ENCODE data around the gene FHIT. TPM values are rescaled to one million over a fixed set of nuclear protein-coding genes. Genes with fewer than 3 reads are reported as not detected.

Gene FHIT
- total and polyA plus RNA-seq, 11 donors, result 4.2 to 26.8 (median 16.5) TPM

DNA sequence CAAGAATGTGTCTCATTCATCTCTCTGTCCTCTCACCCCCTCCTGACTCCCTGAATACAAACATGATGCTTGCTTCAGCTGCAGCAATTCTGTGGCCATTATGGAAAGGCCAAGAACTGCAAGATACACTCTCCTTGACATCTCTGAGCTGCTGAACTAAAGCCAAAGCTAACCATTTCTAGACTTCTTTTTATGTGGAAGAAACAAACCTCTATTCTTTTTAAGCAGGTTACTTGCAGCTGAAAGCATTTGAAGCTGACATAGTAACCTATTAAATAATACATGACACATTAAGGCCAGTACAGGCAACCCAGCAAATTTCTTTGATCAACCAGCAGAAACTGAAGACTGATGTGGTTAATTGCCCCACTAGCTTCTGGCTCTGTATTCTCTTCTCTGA, 17.5 kb downstream of the FHIT start:
- H3K36me3 ChIP-seq, result no peaks in the 10 kb centered on the region
- no peak for TF ChIP-seq POLR2A (IDR thresholded peaks at IDR 0.05)
- TF ChIP-seq, protein P1, sequence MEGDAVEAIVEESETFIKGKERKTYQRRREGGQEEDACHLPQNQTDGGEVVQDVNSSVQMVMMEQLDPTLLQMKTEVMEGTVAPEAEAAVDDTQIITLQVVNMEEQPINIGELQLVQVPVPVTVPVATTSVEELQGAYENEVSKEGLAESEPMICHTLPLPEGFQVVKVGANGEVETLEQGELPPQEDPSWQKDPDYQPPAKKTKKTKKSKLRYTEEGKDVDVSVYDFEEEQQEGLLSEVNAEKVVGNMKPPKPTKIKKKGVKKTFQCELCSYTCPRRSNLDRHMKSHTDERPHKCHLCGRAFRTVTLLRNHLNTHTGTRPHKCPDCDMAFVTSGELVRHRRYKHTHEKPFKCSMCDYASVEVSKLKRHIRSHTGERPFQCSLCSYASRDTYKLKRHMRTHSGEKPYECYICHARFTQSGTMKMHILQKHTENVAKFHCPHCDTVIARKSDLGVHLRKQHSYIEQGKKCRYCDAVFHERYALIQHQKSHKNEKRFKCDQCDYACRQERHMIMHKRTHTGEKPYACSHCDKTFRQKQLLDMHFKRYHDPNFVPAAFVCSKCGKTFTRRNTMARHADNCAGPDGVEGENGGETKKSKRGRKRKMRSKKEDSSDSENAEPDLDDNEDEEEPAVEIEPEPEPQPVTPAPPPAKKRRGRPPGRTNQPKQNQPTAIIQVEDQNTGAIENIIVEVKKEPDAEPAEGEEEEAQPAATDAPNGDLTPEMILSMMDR (IDR thresholded peaks at IDR 0.05), result no peak
- ATAC-seq (no peak), DNase-seq (no peak)
- H3K4me1 ChIP-seq, result peaks cover 0 to 8% (median 0%) of the 10 kb centered on the region in 12 donors
- no peaks in the 10 kb centered on the region for H3K9me3 ChIP-seq
- H3K27me3 ChIP-seq, result no peaks in the 10 kb centered on the region
- no peak overlapping the region for H3K27ac ChIP-seq
- no peak overlapping the region for H3K4me3 ChIP-seq
- intact Hi-C loops (cut with DNase I), result no loop called here

DNA sequence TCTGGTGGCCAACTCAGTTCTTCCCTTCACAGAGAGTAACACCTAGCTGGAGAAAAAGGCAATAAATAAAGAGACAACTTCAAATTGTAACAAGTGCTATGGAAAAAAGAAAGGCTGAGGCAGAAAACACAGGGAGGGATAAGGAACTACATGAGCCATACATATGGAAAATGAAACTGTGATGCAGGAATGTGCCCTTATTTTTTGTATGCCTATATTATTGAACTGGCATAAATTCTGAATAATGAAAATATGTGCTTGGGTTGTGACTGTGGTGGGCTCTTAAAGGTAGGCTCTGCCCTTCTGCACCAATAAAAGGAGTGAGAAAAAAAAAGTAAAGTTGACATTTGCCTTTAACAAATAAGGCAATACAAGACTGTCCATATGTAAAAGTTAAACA, 19.6 kb downstream of the FHIT start:
- Histone ChIP-seq H3K36me3 (no peaks in the 10 kb centered on the region), H3K4me1 (peaks cover 0 to 9% (median 0%) of the 10 kb centered on the region in 12 donors), H3K27me3 (no peaks in the 10 kb centered on the region), H3K27ac (no peak overlapping the region), H3K9me3 (no peaks in the 10 kb centered on the region), H3K4me3 (no peak overlapping the region)
- intact Hi-C loops (cut with DNase I), result no loop called here
- no peak for TF ChIP-seq POLR2A (IDR thresholded peaks at IDR 0.05)
- TF ChIP-seq, protein P1 (IDR thresholded peaks at IDR 0.05), result no peak
- no peak for ATAC-seq
- DNase-seq, result no peak

DNA sequence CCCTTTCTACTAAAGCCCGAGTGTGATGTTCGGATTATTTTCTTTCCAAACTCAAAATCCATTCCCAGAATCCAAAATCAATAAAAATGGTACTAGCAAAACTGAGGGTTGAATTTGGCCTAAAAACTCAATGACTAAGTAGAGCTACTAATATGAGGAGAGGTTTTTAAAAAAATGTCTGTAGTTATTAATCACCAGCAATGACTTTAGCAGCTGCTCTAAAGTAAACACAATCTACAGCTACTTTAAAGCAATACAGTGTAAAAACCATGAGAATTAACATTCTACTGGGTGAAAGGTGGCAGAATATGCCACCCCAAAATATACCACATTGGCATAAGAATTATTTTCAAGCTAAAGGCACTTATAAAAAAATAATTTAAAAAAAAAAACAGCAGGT, 23.5 kb downstream of the FHIT start:
- WGBS, 4 donors, result 83 to 93% (median 84%) methylated on average over 2 of the region's 2 CpGs
- intact Hi-C loops (cut with DNase I), result no loop called here

GRCh38 chr3:61226166-61226686, 25.0 kb downstream of the FHIT start:
- Histone ChIP-seq H3K4me3 (no peak overlapping the region), H3K36me3 (no peaks in the 10 kb centered on the region), H3K9me3 (no peaks in the 10 kb centered on the region), H3K4me1 (peaks cover 0 to 23% (median 0%) of the 10 kb centered on the region in 12 donors), H3K27ac (no peak overlapping the region), H3K27me3 (no peaks in the 10 kb centered on the region)
- no peak for DNase-seq
- 71 to 85% (median 77%) methylated on average over 6 of the region's 6 CpGs for WGBS, 4 donors
- intact Hi-C loops (cut with DNase I), result no loop called here
- TF ChIP-seq, protein P1 (IDR thresholded peaks at IDR 0.05), result no peak
- TF ChIP-seq POLR2A (IDR thresholded peaks at IDR 0.05), result no peak
- no peak for ATAC-seq

More for the DNA sequence above, 23.5 kb downstream of the FHIT start:
- Histone ChIP-seq H3K36me3 (no peaks in the 10 kb centered on the region), H3K9me3 (no peaks in the 10 kb centered on the region), H3K4me3 (no peak overlapping the region), H3K27me3 (no peaks in the 10 kb centered on the region), H3K27ac (peak overlapping the region in 1 of 12 donors; percentile 24), H3K4me1 (peaks cover 0 to 22% (median 0%) of the 10 kb centered on the region in 12 donors)
- DNase-seq (no peak), ATAC-seq (no peak)
- no peak for TF ChIP-seq POLR2A (IDR thresholded peaks at IDR 0.05)
- TF ChIP-seq, protein P1 (IDR thresholded peaks at IDR 0.05), result no peak
